Right lobe of liver (tissue), 4 donors: Measurements from ENCODE around the gene DSG2.
A peak's percentile ranks its signal among the peaks of the same experiment; 100 is the strongest.

Experiments used
- POLR2A ChIP-seq: fragments of 450-650 bp; IDR thresholded peaks from one replicate; pipeline ENCODE4 v1.6.1; 2017; ENCODE audit warnings: antibody characterized with exemption, mild to moderate bottlenecking
- TF ChIP-seq, protein P1 (sequence below), 4 donors: fragments of 200-600 bp in 3 of 4; fragments of 450-650 bp in 1 of 4; IDR thresholded peaks; one replicate each; pipeline versions ENCODE4 v1.5.1 to v1.8.0; 2016 to 2022; ENCODE audit warnings: antibody characterized with exemption in 4 of 4, mild to moderate bottlenecking in 2 of 4
- donor health status: DM: no; HTN: no; CAD: no.
- donor health status: DM: no; HTN: no; CAD: no.
- donor health status: DM: no; HTN: yes; CAD: no.

- TF ChIP-seq, protein P1, sequence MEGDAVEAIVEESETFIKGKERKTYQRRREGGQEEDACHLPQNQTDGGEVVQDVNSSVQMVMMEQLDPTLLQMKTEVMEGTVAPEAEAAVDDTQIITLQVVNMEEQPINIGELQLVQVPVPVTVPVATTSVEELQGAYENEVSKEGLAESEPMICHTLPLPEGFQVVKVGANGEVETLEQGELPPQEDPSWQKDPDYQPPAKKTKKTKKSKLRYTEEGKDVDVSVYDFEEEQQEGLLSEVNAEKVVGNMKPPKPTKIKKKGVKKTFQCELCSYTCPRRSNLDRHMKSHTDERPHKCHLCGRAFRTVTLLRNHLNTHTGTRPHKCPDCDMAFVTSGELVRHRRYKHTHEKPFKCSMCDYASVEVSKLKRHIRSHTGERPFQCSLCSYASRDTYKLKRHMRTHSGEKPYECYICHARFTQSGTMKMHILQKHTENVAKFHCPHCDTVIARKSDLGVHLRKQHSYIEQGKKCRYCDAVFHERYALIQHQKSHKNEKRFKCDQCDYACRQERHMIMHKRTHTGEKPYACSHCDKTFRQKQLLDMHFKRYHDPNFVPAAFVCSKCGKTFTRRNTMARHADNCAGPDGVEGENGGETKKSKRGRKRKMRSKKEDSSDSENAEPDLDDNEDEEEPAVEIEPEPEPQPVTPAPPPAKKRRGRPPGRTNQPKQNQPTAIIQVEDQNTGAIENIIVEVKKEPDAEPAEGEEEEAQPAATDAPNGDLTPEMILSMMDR (IDR thresholded peaks at IDR 0.05) = peak; percentile 51 to 64 (median 58)
- TF ChIP-seq POLR2A = no peak
Observed at GRCh38 chr18:31506024-31506742, 8.2 kb downstream of the DSG2 start.
